ENCODE measurements around the gene KCNA10. TPM values are rescaled to one million over a fixed set of nuclear protein-coding genes. Genes with fewer than 3 reads are reported as not detected.

Gene KCNA10
- total RNA-seq, 2 donors from 2014 or later, result not detected

DNA sequence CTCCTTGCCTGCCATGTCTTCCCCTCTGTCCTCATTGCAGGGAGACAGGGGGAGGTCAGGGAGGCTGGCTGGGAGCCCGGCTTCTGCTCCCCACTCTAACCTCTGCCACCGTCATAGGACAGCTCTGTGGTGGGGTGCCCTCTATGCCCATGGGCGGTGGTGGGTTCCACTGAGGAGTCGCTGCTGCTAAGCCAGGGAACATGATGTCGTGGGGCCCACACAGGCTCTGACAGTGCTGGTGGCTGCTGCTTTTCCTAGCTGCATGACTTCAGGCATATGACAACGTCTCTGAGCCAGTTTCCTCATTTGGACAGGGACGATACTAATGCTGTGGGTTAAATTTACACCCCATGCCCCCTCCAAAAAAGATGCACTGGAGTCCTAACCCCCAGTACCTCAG is 14.7 kb downstream of the KCNA10 start:
- H3K4me1 Mint-ChIP-seq, result peaks cover 6% of the 10 kb centered on the region
- ATAC-seq (no peak), DNase-seq (no peak)
- no peak overlapping the region for H3K4me3 Mint-ChIP-seq
- H3K27ac Mint-ChIP-seq, result no peak overlapping the region
- H3K9me3 ChIP-seq (ENCODE audit: control insufficient read depth, low read length, poor library complexity, severe bottlenecking), result no peaks in the 10 kb centered on the region
- peaks cover 65% of the 10 kb centered on the region for H3K27me3 Mint-ChIP-seq
- H3K36me3 Mint-ChIP-seq (ENCODE audit: low read depth), result peaks cover 5% of the 10 kb centered on the region

DNA sequence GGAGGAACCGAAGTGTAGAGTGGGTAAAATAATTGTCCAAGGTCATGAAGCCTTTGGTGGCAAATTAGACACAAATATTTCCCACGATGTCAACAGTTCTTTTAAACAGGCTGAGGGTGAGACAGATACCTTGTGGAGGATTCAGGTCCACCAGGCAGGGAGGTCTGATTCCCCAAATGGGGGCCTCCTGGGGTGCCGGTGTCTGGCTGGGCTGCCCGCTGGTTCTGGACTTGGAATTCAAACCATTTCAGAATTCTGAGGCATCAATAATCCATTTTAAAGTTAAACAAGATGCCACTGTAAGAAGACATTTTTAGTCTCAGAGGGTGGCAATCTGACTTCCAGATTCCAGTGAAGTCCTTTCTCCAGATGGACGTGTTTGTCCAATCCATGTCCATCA is 15.5 kb downstream of the KCNA10 start:
- DNase-seq, result no peak
- H3K4me1 Mint-ChIP-seq, result peaks cover 6% of the 10 kb centered on the region
- peaks cover 5% of the 10 kb centered on the region for H3K36me3 Mint-ChIP-seq (ENCODE audit: low read depth)

GRCh38 chr1:110502402-110503151 is 16.4 kb downstream of the KCNA10 start:
- H3K9me3 ChIP-seq (ENCODE audit: control insufficient read depth, low read length, poor library complexity, severe bottlenecking), result no peaks in the 10 kb centered on the region
- H3K4me3 Mint-ChIP-seq, result no peak overlapping the region
- peaks cover 6% of the 10 kb centered on the region for H3K4me1 Mint-ChIP-seq
- no peak for DNase-seq
- no peak overlapping the region for H3K27ac Mint-ChIP-seq
- peaks cover 5% of the 10 kb centered on the region for H3K36me3 Mint-ChIP-seq (ENCODE audit: low read depth)
- H3K27me3 Mint-ChIP-seq, result peaks cover 52% of the 10 kb centered on the region
- no peak for ATAC-seq

More for the DNA sequence above, 15.5 kb downstream of the KCNA10 start:
- no peaks in the 10 kb centered on the region for H3K9me3 ChIP-seq (ENCODE audit: control insufficient read depth, low read length, poor library complexity, severe bottlenecking)
- no peak overlapping the region for H3K4me3 Mint-ChIP-seq
- peaks cover 59% of the 10 kb centered on the region for H3K27me3 Mint-ChIP-seq
- H3K27ac Mint-ChIP-seq, result no peak overlapping the region
- no peak for ATAC-seq

GRCh38 chr1:110501488-110502132 is 17.4 kb downstream of the KCNA10 start:
- Mint-ChIP-seq H3K4me1 (peaks cover 6% of the 10 kb centered on the region), H3K36me3 (ENCODE audit: low read depth) (peaks cover 5% of the 10 kb centered on the region)

GRCh38 chr1:110498270-110498669 is 20.7 kb downstream of the KCNA10 start:
- Mint-ChIP-seq H3K4me3 (no peak overlapping the region), H3K27me3 (peaks cover 31% of the 10 kb centered on the region), H3K36me3 (ENCODE audit: low read depth) (peaks cover 3% of the 10 kb centered on the region), H3K27ac (no peak overlapping the region), H3K4me1 (peaks cover 8% of the 10 kb centered on the region)
- ATAC-seq (no peak), DNase-seq (no peak)
- H3K9me3 ChIP-seq (ENCODE audit: control insufficient read depth, low read length, poor library complexity, severe bottlenecking), result no peaks in the 10 kb centered on the region

More at GRCh38 chr1:110501488-110502132, 17.4 kb downstream of the KCNA10 start:
- Mint-ChIP-seq H3K27me3 (peaks cover 48% of the 10 kb centered on the region), H3K27ac (no peak overlapping the region), H3K4me3 (no peak overlapping the region)
- ATAC-seq (no peak), DNase-seq (no peak)
- no peaks in the 10 kb centered on the region for H3K9me3 ChIP-seq (ENCODE audit: control insufficient read depth, low read length, poor library complexity, severe bottlenecking)

DNA sequence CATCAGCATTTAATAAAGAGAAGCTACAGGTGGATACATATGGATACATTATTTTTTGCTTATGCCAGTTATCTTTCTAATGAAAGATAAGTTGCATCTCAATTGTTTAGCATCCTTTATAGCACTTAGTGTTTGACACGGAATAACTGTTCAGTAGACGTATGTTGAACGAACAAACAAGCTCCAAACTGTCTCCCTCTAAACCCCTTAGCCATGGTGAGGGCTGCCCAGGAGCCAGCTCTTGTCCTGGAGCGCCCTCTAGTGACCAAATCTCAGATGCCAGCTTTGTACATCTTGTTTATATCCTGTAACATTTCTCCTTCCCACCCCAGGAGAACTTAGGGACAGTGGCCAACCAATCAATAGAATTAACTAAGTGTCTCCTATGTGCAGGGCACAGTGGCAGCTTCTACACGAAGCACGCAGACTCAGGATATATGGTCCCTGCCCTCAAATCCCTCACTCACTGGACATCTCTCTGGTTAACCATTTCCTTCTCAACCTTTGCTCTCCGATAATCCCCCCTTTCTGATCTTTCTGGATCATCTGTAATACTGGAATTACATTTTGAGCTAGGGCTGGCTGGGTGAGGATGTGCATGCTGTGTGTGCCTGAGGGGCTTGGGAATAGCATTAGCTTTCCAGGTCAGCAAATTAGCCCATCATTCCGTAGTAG is 22.9 kb downstream of the KCNA10 start:
- no peak overlapping the region for H3K27ac Mint-ChIP-seq
- no peaks in the 10 kb centered on the region for H3K36me3 Mint-ChIP-seq (ENCODE audit: low read depth)
- DNase-seq (peak; percentile 45 to 75 (median 47)), ATAC-seq (peak; percentile 84)
- H3K4me3 Mint-ChIP-seq, result no peak overlapping the region
- H3K27me3 Mint-ChIP-seq, result peaks cover 14% of the 10 kb centered on the region
- peaks cover 8% of the 10 kb centered on the region for H3K4me1 Mint-ChIP-seq
- no peaks in the 10 kb centered on the region for H3K9me3 ChIP-seq (ENCODE audit: control insufficient read depth, low read length, poor library complexity, severe bottlenecking)

DNA sequence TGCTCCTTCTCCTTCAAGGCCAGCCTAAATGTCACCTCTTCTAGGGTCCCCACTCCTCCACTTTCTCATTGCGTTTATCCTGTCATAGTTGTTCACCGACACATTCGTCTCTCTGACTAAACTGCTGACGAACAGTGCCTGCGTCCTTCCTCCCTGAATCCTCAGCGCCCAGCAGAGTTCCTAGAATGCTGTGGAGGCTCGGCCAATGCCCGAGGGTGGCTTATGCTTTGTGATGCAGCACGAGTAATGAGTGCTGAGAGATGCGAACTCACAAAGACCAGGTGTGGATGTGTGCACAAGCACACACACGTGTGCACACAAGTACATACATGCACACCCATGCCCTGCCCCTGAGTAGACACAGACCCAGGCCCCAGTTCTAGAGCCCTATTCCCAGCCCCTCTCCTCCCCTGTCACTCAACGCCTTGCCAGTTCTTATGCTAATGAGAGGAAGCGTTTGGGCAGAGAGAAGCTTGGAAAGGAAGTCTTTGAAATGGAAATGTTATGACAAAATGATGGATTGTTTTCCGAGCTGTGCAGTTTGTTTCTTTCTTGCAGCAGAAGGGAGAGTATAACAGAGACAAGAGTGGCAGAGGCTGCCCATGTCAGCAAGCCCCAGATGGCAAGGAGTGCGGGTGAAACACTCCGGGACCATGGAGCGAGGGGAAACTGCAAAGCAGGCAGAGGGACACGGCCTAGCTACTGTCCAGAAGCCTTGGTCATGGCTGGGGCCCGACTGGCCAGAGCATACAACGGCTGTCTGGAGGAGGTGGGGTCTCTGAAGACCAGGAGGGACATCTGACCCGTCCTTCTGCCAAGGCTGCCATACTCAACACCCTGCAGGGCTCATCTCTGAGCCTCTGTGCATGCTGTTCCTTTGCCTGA is 24.2 kb downstream of the KCNA10 start:
- no peaks in the 10 kb centered on the region for H3K9me3 ChIP-seq (ENCODE audit: control insufficient read depth, low read length, poor library complexity, severe bottlenecking)
- peaks cover 6% of the 10 kb centered on the region for H3K27me3 Mint-ChIP-seq
- ATAC-seq (no peak), DNase-seq (no peak)
- no peaks in the 10 kb centered on the region for H3K36me3 Mint-ChIP-seq (ENCODE audit: low read depth)
- H3K4me3 Mint-ChIP-seq, result no peak overlapping the region
- peaks cover 7% of the 10 kb centered on the region for H3K4me1 Mint-ChIP-seq
- H3K27ac Mint-ChIP-seq, result no peak overlapping the region

GRCh38 chr1:110494036-110494435 is 24.9 kb downstream of the KCNA10 start:
- Mint-ChIP-seq H3K27ac (no peak overlapping the region), H3K36me3 (ENCODE audit: low read depth) (no peaks in the 10 kb centered on the region), H3K27me3 (no peaks in the 10 kb centered on the region), H3K4me1 (peaks cover 7% of the 10 kb centered on the region), H3K4me3 (no peak overlapping the region)
- DNase-seq (no peak), ATAC-seq (no peak)
- no peaks in the 10 kb centered on the region for H3K9me3 ChIP-seq (ENCODE audit: control insufficient read depth, low read length, poor library complexity, severe bottlenecking)

DNA sequence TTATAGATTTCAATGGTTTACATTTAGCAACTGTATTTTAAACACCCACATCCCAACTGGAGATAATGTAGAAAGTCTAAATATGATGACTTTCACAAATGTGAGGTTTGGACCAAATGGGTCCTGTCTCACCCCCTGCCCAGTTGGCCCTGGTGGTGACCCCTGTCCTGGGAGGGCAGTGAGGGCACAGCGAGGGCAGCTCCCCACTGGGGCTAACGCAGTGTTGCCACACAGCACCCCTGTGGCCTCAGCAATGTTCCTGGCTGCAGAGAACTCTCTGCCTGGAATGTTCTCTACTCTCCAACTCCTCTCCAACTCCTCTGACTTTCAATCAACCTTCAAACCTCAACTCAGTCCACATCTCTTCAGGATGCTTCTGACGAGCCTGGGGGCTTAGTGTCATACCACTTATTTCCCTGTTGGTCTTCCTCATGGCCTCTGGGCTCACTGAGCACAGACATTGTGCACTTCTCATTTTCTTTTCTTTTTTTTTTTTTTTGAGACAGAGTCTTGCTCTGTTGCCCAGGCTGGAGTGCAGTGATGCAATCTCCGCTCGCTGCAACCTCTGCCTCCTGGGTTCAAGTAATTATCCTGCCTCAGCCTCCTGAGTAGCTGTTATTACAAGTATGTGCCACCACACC is 25.8 kb downstream of the KCNA10 start:
- Mint-ChIP-seq H3K36me3 (ENCODE audit: low read depth) (no peaks in the 10 kb centered on the region), H3K27ac (no peak overlapping the region), H3K27me3 (no peaks in the 10 kb centered on the region)

DNA sequence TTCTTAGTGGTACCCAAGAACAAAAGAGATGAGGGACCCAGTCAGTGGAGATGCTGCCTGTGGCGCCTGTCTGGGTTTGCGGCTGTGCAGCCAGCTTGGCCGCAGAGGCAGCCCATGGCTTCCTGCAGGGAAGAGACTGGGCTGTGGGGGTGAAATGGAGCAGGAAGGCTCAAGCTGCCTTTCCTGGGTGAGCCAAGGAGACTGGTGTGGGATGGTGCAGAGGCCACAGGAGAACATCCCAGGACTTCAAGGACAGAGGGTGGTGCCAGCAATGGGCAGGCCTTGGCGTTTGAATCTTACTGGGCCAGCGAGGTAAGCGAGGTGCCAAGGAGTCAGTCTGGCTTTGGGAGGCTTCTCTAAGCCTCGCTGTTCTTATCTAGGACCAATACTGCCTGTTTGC is 26.4 kb downstream of the KCNA10 start:
- ATAC-seq (no peak), DNase-seq (no peak)
- H3K4me3 Mint-ChIP-seq, result no peak overlapping the region
- peaks cover 9% of the 10 kb centered on the region for H3K4me1 Mint-ChIP-seq
- H3K27ac Mint-ChIP-seq, result no peak overlapping the region
- H3K36me3 Mint-ChIP-seq (ENCODE audit: low read depth), result no peaks in the 10 kb centered on the region
- H3K9me3 ChIP-seq (ENCODE audit: control insufficient read depth, low read length, poor library complexity, severe bottlenecking), result no peaks in the 10 kb centered on the region
- H3K27me3 Mint-ChIP-seq, result peaks cover 5% of the 10 kb centered on the region

More for the DNA sequence above, 25.8 kb downstream of the KCNA10 start:
- no peaks in the 10 kb centered on the region for H3K9me3 ChIP-seq (ENCODE audit: control insufficient read depth, low read length, poor library complexity, severe bottlenecking)
- DNase-seq (no peak), ATAC-seq (no peak)
- Mint-ChIP-seq H3K4me1 (peaks cover 7% of the 10 kb centered on the region), H3K4me3 (no peak overlapping the region)

DNA sequence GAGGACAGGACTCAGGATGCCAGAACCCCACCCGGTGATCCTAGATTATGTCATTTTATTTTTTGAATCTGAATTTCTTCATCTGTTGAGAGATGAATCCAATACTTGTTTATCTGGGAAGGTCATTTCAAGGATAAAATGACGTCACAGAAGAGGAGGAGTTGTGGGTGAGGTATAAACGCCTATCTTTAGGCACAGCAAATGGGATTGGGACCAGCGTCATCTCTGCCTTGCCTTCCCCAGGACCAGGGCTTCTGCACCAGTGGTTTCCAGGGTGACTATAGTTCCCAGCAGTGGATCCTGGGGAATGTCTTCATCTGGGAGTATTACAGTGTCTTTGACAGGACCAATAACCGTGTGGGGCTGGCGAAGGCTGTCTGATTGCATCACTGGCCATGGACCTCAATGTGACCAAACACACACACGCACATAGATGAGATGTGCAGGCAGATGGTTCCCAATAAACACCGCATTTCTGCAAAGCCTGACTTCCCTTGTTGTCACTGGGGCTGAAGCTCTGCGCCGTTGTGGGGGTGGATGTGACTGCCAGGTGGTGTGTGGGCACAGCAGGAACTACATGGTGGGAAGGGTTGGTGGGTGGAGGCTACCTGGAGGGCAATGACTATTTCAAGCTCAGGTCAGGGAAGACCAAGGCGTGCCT is 28.1 kb downstream of the KCNA10 start:
- Mint-ChIP-seq H3K27me3 (peaks cover 16% of the 10 kb centered on the region), H3K36me3 (ENCODE audit: low read depth) (no peaks in the 10 kb centered on the region), H3K4me3 (no peak overlapping the region), H3K4me1 (peaks cover 12% of the 10 kb centered on the region), H3K27ac (no peak overlapping the region)
- DNase-seq (no peak), ATAC-seq (no peak)
- H3K9me3 ChIP-seq (ENCODE audit: control insufficient read depth, low read length, poor library complexity, severe bottlenecking), result no peaks in the 10 kb centered on the region

DNA sequence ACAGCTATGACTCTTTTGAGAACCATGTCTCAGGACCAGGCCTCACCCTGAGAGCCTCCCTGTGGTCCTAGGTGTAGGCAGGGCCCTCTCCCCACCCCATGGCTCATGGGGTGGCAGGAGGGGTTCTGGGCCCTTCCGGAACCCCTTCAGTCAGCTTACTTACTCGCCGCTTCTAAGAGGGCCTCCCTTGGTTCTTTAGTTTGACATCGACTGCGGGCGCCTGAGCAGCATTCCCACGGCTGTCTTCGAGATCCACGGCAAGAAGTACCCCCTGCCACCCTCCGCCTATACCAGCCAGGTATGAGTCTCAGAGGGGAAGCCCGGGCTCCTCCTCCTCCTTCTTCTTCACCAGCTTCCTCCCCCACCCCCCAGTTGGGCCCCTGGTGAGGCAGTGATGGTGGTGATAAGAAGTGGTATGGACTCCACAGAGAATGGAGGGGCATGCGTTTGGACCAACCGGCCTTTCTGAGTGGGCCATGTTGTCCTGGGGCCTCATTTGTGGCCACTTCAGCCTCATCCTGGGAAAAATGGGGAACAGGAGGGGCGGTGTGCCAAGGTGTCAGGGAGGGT is 28.9 kb downstream of the KCNA10 start:
- H3K9me3 ChIP-seq (ENCODE audit: control insufficient read depth, low read length, poor library complexity, severe bottlenecking), result no peaks in the 10 kb centered on the region
- no peak for ATAC-seq
- Mint-ChIP-seq H3K27me3 (peaks cover 24% of the 10 kb centered on the region), H3K27ac (no peak overlapping the region), H3K4me1 (peaks cover 9% of the 10 kb centered on the region), H3K36me3 (ENCODE audit: low read depth) (no peaks in the 10 kb centered on the region), H3K4me3 (no peak overlapping the region)
- DNase-seq, result no peak

Measured in T-helper 17 cell (primary cell).